Liver (tissue), 3 donors: ENCODE data around the gene RANBP1.

Experiments used
- FOXA2 ChIP-seq: IDR thresholded peaks from 2 replicates; pipeline ENCODE4 v1.6.1; 2016; ENCODE audit warnings: antibody characterized with exemption
- GABPA ChIP-seq, 2 donors: IDR thresholded peaks in 1 of 2; conservative IDR thresholded peaks in 1 of 2; 2 replicates each; pipeline ENCODE4 v1.6.1; 2016; ENCODE audit warnings: antibody characterized with exemption in 2 of 2, mild to moderate bottlenecking in 1 of 2, moderate library complexity in 1 of 2
- HNF4A ChIP-seq, 2 donors: conservative IDR thresholded peaks; 2 replicates each; pipeline ENCODE4 v1.6.1; 2016; ENCODE audit warnings: antibody characterized with exemption in 2 of 2, mild to moderate bottlenecking in 2 of 2
- JUND ChIP-seq, 2 donors: IDR thresholded peaks; 2 replicates each; pipeline ENCODE4 v1.6.1; 2016; ENCODE audit warnings: antibody characterized with exemption in 2 of 2
- MAX ChIP-seq: IDR thresholded peaks from 2 replicates; pipeline ENCODE4 v1.6.1; 2016; ENCODE audit warnings: antibody characterized with exemption
- RAD21 ChIP-seq, 2 donors: IDR thresholded peaks; 2 replicates each; pipeline ENCODE4 v1.6.1; 2016; ENCODE audit warnings: antibody characterized with exemption in 2 of 2, mild to moderate bottlenecking in 2 of 2
- SP1 ChIP-seq: IDR thresholded peaks from 2 replicates; pipeline ENCODE4 v1.6.1; 2018; ENCODE audit warnings: antibody characterized with exemption, mild to moderate bottlenecking
- TAF1 ChIP-seq: conservative IDR thresholded peaks from 2 replicates; pipeline ENCODE4 v1.6.1; 2016; ENCODE audit warnings: antibody characterized with exemption, mild to moderate bottlenecking
- YY1 ChIP-seq: IDR thresholded peaks from 2 replicates; pipeline ENCODE4 v1.6.1; 2016; ENCODE audit warnings: antibody characterized with exemption, mild to moderate bottlenecking
- TF ChIP-seq, protein P1 (sequence below): fragments of 150-350 bp; IDR thresholded peaks from 2 replicates; pipeline ENCODE4 v1.5.1; 2017; ENCODE audit warnings: improper control_type of control experiment, low read depth, low read length; ENCODE audit not compliant: missing input control
- TF ChIP-seq, protein P2 (sequence below): IDR thresholded peaks from 2 replicates; pipeline ENCODE4 v1.6.1; 2016; ENCODE audit warnings: antibody characterized with exemption, mild to moderate bottlenecking
- donor health status: healthy.
- donor health status: healthy.

DNA sequence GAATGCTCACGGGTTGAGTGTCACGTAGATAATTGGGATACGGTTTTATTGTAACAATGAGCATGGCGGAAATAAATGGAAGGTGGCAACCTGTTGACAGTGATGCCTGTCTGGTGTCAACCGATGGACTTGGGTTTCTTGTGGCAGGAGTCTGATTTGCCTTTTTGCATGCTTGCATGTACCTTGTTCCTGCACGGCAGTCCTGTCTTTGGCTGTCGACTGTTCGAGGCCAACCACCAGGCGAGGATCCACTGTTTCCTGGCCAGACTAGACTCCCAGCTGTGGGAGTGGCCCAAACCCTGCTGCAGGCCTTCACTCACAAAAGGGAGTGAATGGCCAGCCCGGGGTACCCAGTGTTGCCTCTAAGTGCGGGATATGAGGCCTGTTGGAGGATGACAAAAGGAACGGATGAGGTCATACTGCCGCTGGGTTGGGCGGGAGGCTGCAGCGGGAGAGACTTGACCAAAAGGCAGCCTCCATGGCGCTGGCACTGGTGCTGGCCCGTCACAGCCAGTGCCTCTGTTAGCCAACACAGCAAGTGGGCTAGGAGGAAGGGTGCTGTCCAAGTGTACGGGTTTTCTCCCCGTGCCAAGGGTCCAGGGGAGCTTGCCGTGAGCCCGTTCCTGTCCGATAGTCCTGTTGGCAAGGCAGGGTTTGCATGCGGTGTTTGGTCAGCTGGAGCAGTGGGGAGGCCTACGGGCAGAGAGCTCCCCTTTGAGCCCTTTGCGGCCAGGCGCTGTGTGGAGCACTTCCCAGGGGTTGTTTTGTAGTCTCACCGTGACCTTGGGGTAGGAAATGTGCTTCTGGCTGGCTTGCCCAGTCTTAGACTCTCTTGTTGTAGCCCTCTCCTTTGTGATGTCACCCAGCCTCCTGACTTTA is 34.9 kb upstream of the RANBP1 start:
- TF ChIP-seq SP1 (no peak), JUND (IDR thresholded peaks at IDR 0.05) (no peak), RAD21 (IDR thresholded peaks at IDR 0.05) (no peak), MAX (no peak), HNF4A (conservative IDR thresholded peaks at IDR 0.05) (no peak), YY1 (no peak), TAF1 (no peak), FOXA2 (no peak), GABPA (IDR thresholded peaks at IDR 0.05 in 1 of 2, conservative IDR thresholded peaks at IDR 0.05 in 1 of 2) (no peak)
- TF ChIP-seq, protein P1, sequence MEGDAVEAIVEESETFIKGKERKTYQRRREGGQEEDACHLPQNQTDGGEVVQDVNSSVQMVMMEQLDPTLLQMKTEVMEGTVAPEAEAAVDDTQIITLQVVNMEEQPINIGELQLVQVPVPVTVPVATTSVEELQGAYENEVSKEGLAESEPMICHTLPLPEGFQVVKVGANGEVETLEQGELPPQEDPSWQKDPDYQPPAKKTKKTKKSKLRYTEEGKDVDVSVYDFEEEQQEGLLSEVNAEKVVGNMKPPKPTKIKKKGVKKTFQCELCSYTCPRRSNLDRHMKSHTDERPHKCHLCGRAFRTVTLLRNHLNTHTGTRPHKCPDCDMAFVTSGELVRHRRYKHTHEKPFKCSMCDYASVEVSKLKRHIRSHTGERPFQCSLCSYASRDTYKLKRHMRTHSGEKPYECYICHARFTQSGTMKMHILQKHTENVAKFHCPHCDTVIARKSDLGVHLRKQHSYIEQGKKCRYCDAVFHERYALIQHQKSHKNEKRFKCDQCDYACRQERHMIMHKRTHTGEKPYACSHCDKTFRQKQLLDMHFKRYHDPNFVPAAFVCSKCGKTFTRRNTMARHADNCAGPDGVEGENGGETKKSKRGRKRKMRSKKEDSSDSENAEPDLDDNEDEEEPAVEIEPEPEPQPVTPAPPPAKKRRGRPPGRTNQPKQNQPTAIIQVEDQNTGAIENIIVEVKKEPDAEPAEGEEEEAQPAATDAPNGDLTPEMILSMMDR, result no peak
- TF ChIP-seq, protein P2, sequence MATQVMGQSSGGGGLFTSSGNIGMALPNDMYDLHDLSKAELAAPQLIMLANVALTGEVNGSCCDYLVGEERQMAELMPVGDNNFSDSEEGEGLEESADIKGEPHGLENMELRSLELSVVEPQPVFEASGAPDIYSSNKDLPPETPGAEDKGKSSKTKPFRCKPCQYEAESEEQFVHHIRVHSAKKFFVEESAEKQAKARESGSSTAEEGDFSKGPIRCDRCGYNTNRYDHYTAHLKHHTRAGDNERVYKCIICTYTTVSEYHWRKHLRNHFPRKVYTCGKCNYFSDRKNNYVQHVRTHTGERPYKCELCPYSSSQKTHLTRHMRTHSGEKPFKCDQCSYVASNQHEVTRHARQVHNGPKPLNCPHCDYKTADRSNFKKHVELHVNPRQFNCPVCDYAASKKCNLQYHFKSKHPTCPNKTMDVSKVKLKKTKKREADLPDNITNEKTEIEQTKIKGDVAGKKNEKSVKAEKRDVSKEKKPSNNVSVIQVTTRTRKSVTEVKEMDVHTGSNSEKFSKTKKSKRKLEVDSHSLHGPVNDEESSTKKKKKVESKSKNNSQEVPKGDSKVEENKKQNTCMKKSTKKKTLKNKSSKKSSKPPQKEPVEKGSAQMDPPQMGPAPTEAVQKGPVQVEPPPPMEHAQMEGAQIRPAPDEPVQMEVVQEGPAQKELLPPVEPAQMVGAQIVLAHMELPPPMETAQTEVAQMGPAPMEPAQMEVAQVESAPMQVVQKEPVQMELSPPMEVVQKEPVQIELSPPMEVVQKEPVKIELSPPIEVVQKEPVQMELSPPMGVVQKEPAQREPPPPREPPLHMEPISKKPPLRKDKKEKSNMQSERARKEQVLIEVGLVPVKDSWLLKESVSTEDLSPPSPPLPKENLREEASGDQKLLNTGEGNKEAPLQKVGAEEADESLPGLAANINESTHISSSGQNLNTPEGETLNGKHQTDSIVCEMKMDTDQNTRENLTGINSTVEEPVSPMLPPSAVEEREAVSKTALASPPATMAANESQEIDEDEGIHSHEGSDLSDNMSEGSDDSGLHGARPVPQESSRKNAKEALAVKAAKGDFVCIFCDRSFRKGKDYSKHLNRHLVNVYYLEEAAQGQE, result no peak
